ENCODE data around the gene KRTAP5-7. TPM values are rescaled to one million over a fixed set of nuclear protein-coding genes. Genes with fewer than 3 reads are reported as not detected.

KRTAP5-7 gene
- total and polyA plus RNA-seq, 4 donors: 0.19 TPM; not detected in 3

- WGBS: 78% methylated on average over 5 of the region's 5 CpGs
- Histone ChIP-seq H3K27me3 (ENCODE audit: control insufficient read depth in 4 of 4, insufficient read depth in 4 of 4, low read length in 3 of 4) (no peaks in the 10 kb centered on the region), H3K36me3 (ENCODE audit: control insufficient read depth in 4 of 4, insufficient read depth in 3 of 4, low read depth in 1 of 4, low read length in 3 of 4) (no peaks in the 10 kb centered on the region), H3K4me1 (ENCODE audit: control insufficient read depth in 4 of 4, insufficient read depth in 4 of 4, low read length in 3 of 4) (no peaks in the 10 kb centered on the region), H3K27ac (ENCODE audit: low read depth in 1 of 2, low read length in 2 of 2) (no peak overlapping the region), H3K9ac (ENCODE audit: low read depth in 1 of 2, low read length in 2 of 2) (no peak overlapping the region), H3K9me3 (ENCODE audit: control insufficient read depth in 4 of 4, low read length in 3 of 4) (no peaks in the 10 kb centered on the region), H3K4me3 (ENCODE audit: low read depth in 1 of 3, low read length in 3 of 3) (no peak overlapping the region)
- DNase-seq (ENCODE audit: low spot score): no peak
- TF ChIP-seq GABPA (IDR thresholded peaks at IDR 0.05 in 1 of 2, conservative IDR thresholded peaks at IDR 0.05 in 1 of 2) (no peak), JUND (IDR thresholded peaks at IDR 0.05) (no peak), HNF4G (IDR thresholded peaks at IDR 0.05) (no peak), MAX (IDR thresholded peaks at IDR 0.05) (no peak), EGR1 (IDR thresholded peaks at IDR 0.05; ENCODE audit: low read depth in 2 of 2) (no peak), YY1 (IDR thresholded peaks at IDR 0.05) (no peak), RXRA (IDR thresholded peaks at IDR 0.05) (no peak), FOXA1 (IDR thresholded peaks at IDR 0.05) (no peak)
Observed at GRCh38 chr11:71548716-71549151, 21.7 kb downstream of the KRTAP5-7 start.

GRCh38 chr11:71551711-71552110 lies 24.6 kb downstream of the KRTAP5-7 start:
- H3K4me3 ChIP-seq (ENCODE audit: low read depth in 1 of 3, low read length in 3 of 3): no peak overlapping the region
- H3K36me3 ChIP-seq (ENCODE audit: control insufficient read depth in 4 of 4, insufficient read depth in 3 of 4, low read depth in 1 of 4, low read length in 3 of 4): no peaks in the 10 kb centered on the region
- no peaks in the 10 kb centered on the region for H3K9me3 ChIP-seq (ENCODE audit: control insufficient read depth in 4 of 4, low read length in 3 of 4)
- TF ChIP-seq FOXA1 (IDR thresholded peaks at IDR 0.05): no peak
- TF ChIP-seq RXRA (IDR thresholded peaks at IDR 0.05): no peak
- no peak for TF ChIP-seq ZBTB33 (IDR thresholded peaks at IDR 0.05)
- TF ChIP-seq SP1 (IDR thresholded peaks at IDR 0.05): no peak
- no peak for TF ChIP-seq ATF3 (IDR thresholded peaks at IDR 0.05)
- no peak for TF ChIP-seq MAX (IDR thresholded peaks at IDR 0.05)
- no peak for TF ChIP-seq RAD21 (IDR thresholded peaks at IDR 0.05)
- no peak for TF ChIP-seq FOXA2 (IDR thresholded peaks at IDR 0.05)
- no peak for TF ChIP-seq HNF4A (conservative IDR thresholded peaks at IDR 0.05)
- no peak for TF ChIP-seq JUND (IDR thresholded peaks at IDR 0.05)
- TF ChIP-seq EGR1 (IDR thresholded peaks at IDR 0.05; ENCODE audit: low read depth in 2 of 2): no peak
- no peak for TF ChIP-seq REST (IDR thresholded peaks at IDR 0.05)
- no peak for TF ChIP-seq TAF1 (conservative IDR thresholded peaks at IDR 0.05)
- TF ChIP-seq YY1 (IDR thresholded peaks at IDR 0.05): no peak
- no peak for TF ChIP-seq CTCF (IDR thresholded peaks at IDR 0.05; ENCODE audit: low read depth, low read length, missing input control)
- TF ChIP-seq HNF4G (IDR thresholded peaks at IDR 0.05): no peak
- no peak for TF ChIP-seq NR2F2 (IDR thresholded peaks at IDR 0.05)
- no peak for TF ChIP-seq GABPA (IDR thresholded peaks at IDR 0.05 in 1 of 2, conservative IDR thresholded peaks at IDR 0.05 in 1 of 2)
- WGBS: 95% methylated on average over 1 of the region's 1 CpG
- no peak overlapping the region for H3K27ac ChIP-seq (ENCODE audit: low read depth in 1 of 2, low read length in 2 of 2)
- H3K9ac ChIP-seq (ENCODE audit: low read depth in 1 of 2, low read length in 2 of 2): no peak overlapping the region
- H3K4me1 ChIP-seq (ENCODE audit: control insufficient read depth in 4 of 4, insufficient read depth in 4 of 4, low read length in 3 of 4): no peaks in the 10 kb centered on the region
- H3K27me3 ChIP-seq (ENCODE audit: control insufficient read depth in 4 of 4, insufficient read depth in 4 of 4, low read length in 3 of 4): no peaks in the 10 kb centered on the region
- DNase-seq (ENCODE audit: low spot score): no peak
